Measurements from ENCODE around the gene TECTA. TPM values are rescaled to one million over a fixed set of nuclear protein-coding genes. Genes with fewer than 3 reads are reported as not detected.

Gene TECTA
- total and polyA plus RNA-seq, 8 donors: 0.06 to 1.4 (median 0.25) TPM; not detected in 3

DNA sequence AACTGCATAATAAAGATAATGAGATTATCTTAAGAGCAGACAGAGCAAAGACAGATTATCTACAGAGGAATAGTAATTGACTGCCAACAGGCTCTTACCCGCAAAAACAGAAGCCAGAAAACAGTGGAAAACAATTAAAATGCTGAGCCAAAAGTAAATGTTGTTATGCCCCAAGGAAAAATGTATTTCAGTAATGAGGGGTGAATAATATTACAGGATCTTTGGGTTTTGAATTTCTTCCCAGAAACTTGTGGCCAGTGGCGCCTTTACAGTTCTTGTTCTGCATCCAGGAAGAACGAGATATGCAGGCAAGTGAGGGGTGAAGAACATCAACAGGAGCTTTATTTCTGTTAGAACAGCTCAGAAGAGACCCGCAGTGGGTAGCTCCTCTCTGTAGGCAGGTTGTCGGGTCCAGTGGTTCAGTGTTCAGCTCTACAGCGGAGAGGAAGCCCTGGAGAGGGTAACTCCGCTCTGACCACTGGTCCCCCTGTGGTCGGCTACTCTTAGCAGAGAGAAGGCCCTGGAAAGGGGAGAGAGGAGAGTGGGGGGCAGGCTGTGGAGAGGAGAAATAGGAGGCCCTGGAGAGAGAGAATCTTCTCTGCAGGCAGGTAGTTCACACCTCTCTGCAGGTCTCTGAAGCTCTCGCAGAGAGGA is 139.7 kb downstream of the TECTA start:
- peaks cover 0 to 17% (median 0%) of the 10 kb centered on the region in 3 donors for H3K27me3 ChIP-seq
- intact Hi-C loops (cut with DNase I; ENCODE audit: low total_unique reads): no loop called here

More for the DNA sequence above, 139.7 kb downstream of the TECTA start:
- Histone ChIP-seq H3K4me3 (no peak overlapping the region), H3K27ac (no peak overlapping the region), H3K36me3 (no peaks in the 10 kb centered on the region), H3K9me3 (no peaks in the 10 kb centered on the region), H3K4me1 (peaks cover 0 to 12% (median 0%) of the 10 kb centered on the region in 4 donors)
- WGBS, 5 donors: 74 to 82% (median 81%) methylated on average over 9 of the region's 9 CpGs
- no peak for TF ChIP-seq POLR2A (IDR thresholded peaks at IDR 0.05)
- no peak for TF ChIP-seq POLR2AphosphoS5 (IDR thresholded peaks at IDR 0.05)
- TF ChIP-seq, protein P1, sequence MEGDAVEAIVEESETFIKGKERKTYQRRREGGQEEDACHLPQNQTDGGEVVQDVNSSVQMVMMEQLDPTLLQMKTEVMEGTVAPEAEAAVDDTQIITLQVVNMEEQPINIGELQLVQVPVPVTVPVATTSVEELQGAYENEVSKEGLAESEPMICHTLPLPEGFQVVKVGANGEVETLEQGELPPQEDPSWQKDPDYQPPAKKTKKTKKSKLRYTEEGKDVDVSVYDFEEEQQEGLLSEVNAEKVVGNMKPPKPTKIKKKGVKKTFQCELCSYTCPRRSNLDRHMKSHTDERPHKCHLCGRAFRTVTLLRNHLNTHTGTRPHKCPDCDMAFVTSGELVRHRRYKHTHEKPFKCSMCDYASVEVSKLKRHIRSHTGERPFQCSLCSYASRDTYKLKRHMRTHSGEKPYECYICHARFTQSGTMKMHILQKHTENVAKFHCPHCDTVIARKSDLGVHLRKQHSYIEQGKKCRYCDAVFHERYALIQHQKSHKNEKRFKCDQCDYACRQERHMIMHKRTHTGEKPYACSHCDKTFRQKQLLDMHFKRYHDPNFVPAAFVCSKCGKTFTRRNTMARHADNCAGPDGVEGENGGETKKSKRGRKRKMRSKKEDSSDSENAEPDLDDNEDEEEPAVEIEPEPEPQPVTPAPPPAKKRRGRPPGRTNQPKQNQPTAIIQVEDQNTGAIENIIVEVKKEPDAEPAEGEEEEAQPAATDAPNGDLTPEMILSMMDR (IDR thresholded peaks at IDR 0.05): no peak
- DNase-seq: no peak

Other genes starting within 250 kb of the TECTA start
- 10 to 100 TPM in 3 of 5 donors, 1 to 10 TPM in 2; 3.2 to 55.1 (median 10.3) TPM for gene TBCEL, start 77.1 kb upstream of the TECTA start, total RNA-seq
- gene TBCEL, start 77.1 kb upstream of the TECTA start, polyA plus RNA-seq: 1 to 10 TPM; 3.6 to 8.5 (median 7.6) TPM
- gene SC5D, start 191.5 kb downstream of the TECTA start, total RNA-seq: 100 to 1,000 TPM in 1 of 5 donors, 10 to 100 TPM in 4; 10.7 to 129 (median 19.0) TPM
- gene SC5D, start 191.5 kb downstream of the TECTA start, polyA plus RNA-seq: 10 to 100 TPM in 2 of 3 donors, 1 to 10 TPM in 1; 8.2 to 17.4 (median 15.8) TPM